Measurements from ENCODE around the gene ZMIZ2.

The ZMIZ2 gene

DNA sequence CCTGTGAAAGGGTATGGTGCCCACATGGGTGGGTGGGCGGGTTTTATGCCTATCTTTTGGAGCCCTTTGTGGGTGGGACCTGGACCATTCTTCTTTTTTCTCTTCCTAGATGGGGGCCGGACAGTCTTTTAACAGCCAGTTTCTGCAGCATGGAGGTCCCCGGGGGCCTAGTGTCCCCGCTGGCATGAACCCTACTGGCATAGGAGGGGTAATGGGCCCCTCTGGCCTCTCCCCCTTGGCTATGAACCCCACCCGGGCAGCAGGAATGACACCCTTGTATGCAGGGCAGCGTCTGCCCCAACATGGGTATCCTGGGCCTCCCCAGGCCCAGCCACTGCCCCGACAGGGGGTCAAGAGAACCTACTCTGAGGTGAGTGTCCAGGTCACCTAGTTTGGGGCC lies 9.1 kb downstream of the ZMIZ2 start:
- H3K79me2 ChIP-seq (ENCODE audit: insufficient read depth, low read length) = no peaks in the 10 kb centered on the region; the same call in 1 of the 2 replicates
- H3K4me3 ChIP-seq (ENCODE audit: insufficient read depth, low read length, poor library complexity, severe bottlenecking) = no peak overlapping the region
- no peaks in the 10 kb centered on the region for H4K20me1 ChIP-seq (ENCODE audit: low read depth, low read length)
- no peak overlapping the region for H2AFZ ChIP-seq (ENCODE audit: low read depth, low read length, severe bottlenecking)
- no peak overlapping the region for H3K9ac ChIP-seq (ENCODE audit: low read length)
- H3F3A ChIP-seq (ENCODE audit: insufficient read depth) = no peaks in the 10 kb centered on the region
- no peak for TF ChIP-seq CTCF (IDR thresholded peaks at IDR 0.05; ENCODE audit: insufficient read depth, low read length, poor library complexity, severe bottlenecking)
- TF ChIP-seq EZH2phosphoT487 (conservative IDR thresholded peaks at IDR 0.05; ENCODE audit: low read length) = no peak
- H3K4me2 ChIP-seq (ENCODE audit: low read depth, low read length, poor library complexity, severe bottlenecking) = no peak overlapping the region
- no peaks in the 10 kb centered on the region for H3K9me2 ChIP-seq (replicated peaks; ENCODE audit: insufficient read depth, low read length)
- no peaks in the 10 kb centered on the region for H3K27me3 ChIP-seq (ENCODE audit: low read length)
- H3K9me3 ChIP-seq (ENCODE audit: insufficient read depth, low read length) = no peaks in the 10 kb centered on the region
- no peaks in the 10 kb centered on the region for H3K36me3 ChIP-seq (ENCODE audit: low read length)
- H3K27ac ChIP-seq (ENCODE audit: low read depth, low read length) = no peak overlapping the region

GRCh38 chr7:44759246-44759645 lies 10.6 kb downstream of the ZMIZ2 start:
- no peaks in the 10 kb centered on the region for H3F3A ChIP-seq (ENCODE audit: insufficient read depth)
- H3K9ac ChIP-seq (ENCODE audit: low read length) = no peak overlapping the region
- H4K20me1 ChIP-seq (ENCODE audit: low read depth, low read length) = no peaks in the 10 kb centered on the region
- H3K4me2 ChIP-seq (ENCODE audit: low read depth, low read length, poor library complexity, severe bottlenecking) = no peak overlapping the region
- TF ChIP-seq CTCF (IDR thresholded peaks at IDR 0.05; ENCODE audit: insufficient read depth, low read length, poor library complexity, severe bottlenecking) (no peak), EZH2phosphoT487 (conservative IDR thresholded peaks at IDR 0.05; ENCODE audit: low read length) (no peak)
- H3K9me2 ChIP-seq (replicated peaks; ENCODE audit: insufficient read depth, low read length) = no peaks in the 10 kb centered on the region
- H3K36me3 ChIP-seq (ENCODE audit: low read length) = no peaks in the 10 kb centered on the region
- H3K4me3 ChIP-seq (ENCODE audit: insufficient read depth, low read length, poor library complexity, severe bottlenecking) = no peak overlapping the region
- H3K9me3 ChIP-seq (ENCODE audit: insufficient read depth, low read length) = no peaks in the 10 kb centered on the region
- no peak overlapping the region for H2AFZ ChIP-seq (ENCODE audit: low read depth, low read length, severe bottlenecking)
- H3K27ac ChIP-seq (ENCODE audit: low read depth, low read length) = no peak overlapping the region
- H3K27me3 ChIP-seq (ENCODE audit: low read length) = no peaks in the 10 kb centered on the region
- H3K79me2 ChIP-seq (ENCODE audit: insufficient read depth, low read length) = no peaks in the 10 kb centered on the region

DNA sequence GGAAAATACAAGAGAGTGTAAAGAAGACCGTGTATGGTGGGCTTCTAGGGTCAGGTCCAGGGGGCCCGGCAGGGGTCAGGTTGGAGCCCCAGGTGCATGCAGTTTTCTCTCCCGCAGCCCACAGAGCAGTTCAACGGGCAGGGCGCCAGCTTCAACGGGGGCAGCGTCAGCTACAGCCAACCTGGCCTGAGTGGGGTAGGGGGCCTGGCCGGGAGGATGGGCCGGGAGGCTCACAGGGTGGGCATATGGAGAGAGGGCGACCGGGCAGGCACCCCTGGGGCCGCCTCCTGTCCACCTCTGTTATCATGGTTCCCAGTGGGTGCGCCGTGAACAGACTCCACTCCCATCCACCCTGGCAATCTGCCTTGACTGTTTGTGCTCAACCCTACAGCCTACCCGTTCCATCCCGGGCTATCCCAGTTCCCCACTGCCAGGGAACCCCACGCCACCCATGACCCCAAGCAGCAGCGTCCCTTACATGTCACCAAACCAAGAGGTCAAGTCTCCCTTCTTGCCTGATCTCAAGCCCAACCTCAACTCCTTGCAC lies 11.5 kb downstream of the ZMIZ2 start:
- H3K36me3 ChIP-seq (ENCODE audit: low read length) = no peaks in the 10 kb centered on the region

More for the DNA sequence above, 11.5 kb downstream of the ZMIZ2 start:
- Histone ChIP-seq H3K9me3 (ENCODE audit: insufficient read depth, low read length) (no peaks in the 10 kb centered on the region), H3F3A (ENCODE audit: insufficient read depth) (no peaks in the 10 kb centered on the region), H3K79me2 (ENCODE audit: insufficient read depth, low read length) (no peaks in the 10 kb centered on the region), H3K9ac (ENCODE audit: low read length) (no peak overlapping the region), H3K27me3 (ENCODE audit: low read length) (no peaks in the 10 kb centered on the region), H3K4me3 (ENCODE audit: insufficient read depth, low read length, poor library complexity, severe bottlenecking) (no peak overlapping the region), H3K9me2 (replicated peaks; ENCODE audit: insufficient read depth, low read length) (no peaks in the 10 kb centered on the region), H3K27ac (ENCODE audit: low read depth, low read length) (no peak overlapping the region), H4K20me1 (ENCODE audit: low read depth, low read length) (no peaks in the 10 kb centered on the region), H2AFZ (ENCODE audit: low read depth, low read length, severe bottlenecking) (no peak overlapping the region), H3K4me2 (ENCODE audit: low read depth, low read length, poor library complexity, severe bottlenecking) (no peak overlapping the region)
- TF ChIP-seq CTCF (IDR thresholded peaks at IDR 0.05; ENCODE audit: insufficient read depth, low read length, poor library complexity, severe bottlenecking) = no peak
- no peak for TF ChIP-seq EZH2phosphoT487 (conservative IDR thresholded peaks at IDR 0.05; ENCODE audit: low read length)

Data from SU-DHL-6 (cell line).